B cell (primary cell): ENCODE results near the gene JAG1. TPM values are rescaled to one million over a fixed set of nuclear protein-coding genes. Genes with fewer than 3 reads are reported as not detected.

Source experiments
- ATAC-seq: fragments of 200-7000 bp; cut with Tn5 transposase; one replicate; pipeline ENCODE4 v1.10.0; 2021; ENCODE audit warnings: low read depth, mild to moderate bottlenecking, moderate number of reproducible peaks, moderate library complexity
- CTCF ChIA-PET: fragments of 350-600 bp; sonication (Branson Sonifier 250); formaldehyde crosslinking; loops from one replicate; lab custom pipeline; 2021; ENCODE audit warnings: antibody characterized with exemption, inconsistent platforms; lab: Charles Lee
- POLR2A ChIA-PET: fragments of 350-600 bp; sonication (Branson Sonifier 250); formaldehyde crosslinking; loops from one replicate; lab custom pipeline; 2021; ENCODE audit warnings: antibody characterized with exemption; lab: Charles Lee
- DNase-seq: peaks from one replicate; pipeline ENCODE4 v3.0.0; 2013
- H2AFZ ChIP-seq: 2 replicates; pipeline ENCODE4 v1.6.1; 2012; ENCODE audit warnings: mild to moderate bottlenecking, low read depth, low read length; ENCODE audit not compliant: insufficient read depth, poor library complexity, severe bottlenecking
- H3K27ac ChIP-seq, 2 donors: 1 replicate in 1 of 2; 2 replicates in 1 of 2; pipeline ENCODE4 v1.5.1; 2012 to 2013; ENCODE audit warnings: low read length in 2 of 2, mild to moderate bottlenecking in 2 of 2, moderate library complexity in 1 of 2
- H3K27me3 ChIP-seq, 4 experiments: fragments of 200-600 bp in 1 of 4; sonication (generic) in 1 of 4; replicated peaks in 1 of 4; 1 replicate in 2 of 4; 2 replicates in 2 of 4; pipeline versions ENCODE4 v1.6.1 to v1.7.0; 2013 to 2016; ENCODE audit warnings: low read length in 3 of 4, mild to moderate bottlenecking in 2 of 4, mixed read lengths in 1 of 4, moderate library complexity in 1 of 4; ENCODE audit not compliant: insufficient read depth in 4 of 4, control insufficient read depth in 3 of 4; ENCODE audit errors: control extremely low read depth in 1 of 4
- H3K36me3 ChIP-seq, 2 experiments: replicated peaks in 1 of 2; 1 replicate in 1 of 2; 2 replicates in 1 of 2; pipeline versions ENCODE4 v1.6.1 to v1.7.1; 2013; ENCODE audit warnings: low read length in 1 of 2; ENCODE audit not compliant: insufficient read depth in 2 of 2, control insufficient read depth in 1 of 2; ENCODE audit errors: control extremely low read depth in 1 of 2, extremely low read depth in 1 of 2
- H3K4me1 ChIP-seq, 2 donors: fragments of 200-600 bp in 1 of 2; sonication (generic) in 1 of 2; 1 replicate in 1 of 2; 2 replicates in 1 of 2; pipeline versions ENCODE4 v1.5.1 to v1.6.1; 2013 to 2017; ENCODE audit warnings: low read length in 2 of 2; ENCODE audit not compliant: control insufficient read depth in 2 of 2, insufficient read depth in 2 of 2
- H3K4me2 ChIP-seq: replicated peaks from 2 replicates; pipeline ENCODE3; 2012; ENCODE audit warnings: mild to moderate bottlenecking, low read depth, low read length; ENCODE audit not compliant: poor library complexity, severe bottlenecking
- H3K4me3 ChIP-seq, 5 experiments: fragments of 200-600 bp in 1 of 5; sonication (generic) in 1 of 5; 1 replicate in 3 of 5; 2 replicates in 2 of 5; pipeline versions ENCODE4 v1.5.1 to v1.7.0; 2011 to 2016; ENCODE audit warnings: low read length in 4 of 5, mild to moderate bottlenecking in 4 of 5, low read depth in 2 of 5, control low read depth in 1 of 5, moderate library complexity in 1 of 5; ENCODE audit not compliant: insufficient read depth in 1 of 5; ENCODE audit errors: control extremely low read depth in 1 of 5, extremely low read depth in 1 of 5
- H3K79me2 ChIP-seq: fragments of 200-600 bp; sonication (generic); one replicate; pipeline ENCODE4 v1.6.0; 2016; ENCODE audit warnings: low read length; ENCODE audit not compliant: control insufficient read depth, insufficient read depth
- H3K9ac ChIP-seq: fragments of 200-600 bp; sonication (generic); 2 replicates; pipeline ENCODE4 v1.6.1; 2017; ENCODE audit warnings: mild to moderate bottlenecking, low read length, moderate library complexity
- H3K9me3 ChIP-seq, 3 donors: one replicate each; pipeline versions ENCODE4 v1.6.1 to v1.7.1; 2013; ENCODE audit warnings: low read length in 2 of 3; ENCODE audit not compliant: control insufficient read depth in 2 of 3, insufficient read depth in 1 of 3; ENCODE audit errors: control extremely low read depth in 1 of 3
- H4K20me1 ChIP-seq: 2 replicates; pipeline ENCODE4 v1.6.0; 2012; ENCODE audit warnings: mild to moderate bottlenecking, low read length; ENCODE audit not compliant: insufficient read depth, control insufficient read depth, poor library complexity, severe bottlenecking
- H3K27ac Mint-ChIP-seq: one replicate; pipeline ENCODE4 v1.8.0; 2021; ENCODE audit warnings: mixed read lengths
- H3K27me3 Mint-ChIP-seq: one replicate; pipeline ENCODE4 v1.8.0; 2021; ENCODE audit warnings: mixed read lengths
- H3K4me1 Mint-ChIP-seq: one replicate; pipeline ENCODE4 v1.8.0; 2021; ENCODE audit warnings: mixed read lengths
- H3K4me3 Mint-ChIP-seq: one replicate; pipeline ENCODE4 v1.8.0; 2021; ENCODE audit warnings: mixed read lengths
- H3K9me3 Mint-ChIP-seq: one replicate; pipeline ENCODE4 v1.8.0; 2022; ENCODE audit warnings: mixed read lengths; ENCODE audit not compliant: insufficient read depth
- CTCF ChIP-seq: fragments of 200-600 bp; IDR thresholded peaks from one replicate; pipeline ENCODE4 v1.8.0; 2022; ENCODE audit warnings: antibody characterized with exemption, mild to moderate bottlenecking
- EZH2 ChIP-seq: IDR thresholded peaks from 2 replicates; pipeline ENCODE4 v1.6.1; 2012; ENCODE audit warnings: borderline replicate concordance, low read depth, mild to moderate bottlenecking, moderate library complexity, low read length; ENCODE audit not compliant: insufficient read depth, poor library complexity, severe bottlenecking
- WGBS: methylation state at CpG from one replicate; pipeline ENCODE4 v1.1.5; 2013; ENCODE audit warnings: missing lambda C conversion rate; ENCODE audit not compliant: insufficient coverage; 5-methylcytosine and 5-hydroxymethylcytosine counted together
- intact Hi-C: fragments of 100-400 bp; cut with micrococcal nuclease; formaldehyde crosslinking; loops from one replicate; pipeline ENCODE4 v1.10.0; 2022
- polyA plus RNA-seq: library from polyadenylated mRNA; depleted of rRNA; stranded (reverse); fragments of >200 nt; gene quantifications from 2 replicates; pipeline ENCODE4 v1.2.3, GENCODE V29; 2012
- total RNA-seq, 2 donors: library from RNA; stranded (reverse); fragments of 120-200 nt in 1 of 2; gene quantifications; 1 replicate in 1 of 2; 2 replicates in 1 of 2; pipeline versions ENCODE4 v1.2.3 to v1.2.4, GENCODE V29; 2013 to 2022

JAG1 gene
- total and polyA plus RNA-seq, 2 donors (not counting 1 experiment from before 2014, with no cell fraction given) = not detected

GRCh38 chr20:10647471-10647870 is 26.3 kb downstream of the JAG1 start:
- ATAC-seq = no peak

GRCh38 chr20:10646886-10647420 is 26.8 kb downstream of the JAG1 start:
- POLR2A ChIA-PET = no interaction called here
- Histone ChIP-seq H3K27ac (no peak overlapping the region), H3K79me2 (no peaks in the 10 kb centered on the region), H3K27me3 (peaks cover 0 to 2% (median 0%) of the 10 kb centered on the region in 4 experiments), H3K4me2 (no peak overlapping the region), H3K9me3 (no peaks in the 10 kb centered on the region), H4K20me1 (no peaks in the 10 kb centered on the region), H2AFZ (no peak overlapping the region), H3K4me1 (no peaks in the 10 kb centered on the region), H3K9ac (no peak overlapping the region), H3K4me3 (no peak overlapping the region), H3K36me3 (no peaks in the 10 kb centered on the region)
- no peaks in the 10 kb centered on the region for H3K9me3 Mint-ChIP-seq
- intact Hi-C loops = no loop called here
- H3K27ac Mint-ChIP-seq = no peak overlapping the region
- H3K4me1 Mint-ChIP-seq = no peaks in the 10 kb centered on the region
- 94% methylated on average over 9 of the region's 9 CpGs for WGBS
- DNase-seq (no peak), ATAC-seq (no peak)
- TF ChIP-seq EZH2 = no peak
- no peak for TF ChIP-seq CTCF
- peaks cover 24% of the 10 kb centered on the region for H3K27me3 Mint-ChIP-seq
- H3K4me3 Mint-ChIP-seq = no peak overlapping the region
- CTCF ChIA-PET = no interaction called here

More at GRCh38 chr20:10647471-10647870, 26.3 kb downstream of the JAG1 start:
- Histone ChIP-seq H3K27me3 (peaks cover 0 to 6% (median 0%) of the 10 kb centered on the region in 4 experiments), H3K4me3 (no peak overlapping the region), H3K79me2 (no peaks in the 10 kb centered on the region), H3K27ac (no peak overlapping the region), H3K36me3 (no peaks in the 10 kb centered on the region), H3K9me3 (no peaks in the 10 kb centered on the region), H3K4me1 (no peaks in the 10 kb centered on the region), H4K20me1 (no peaks in the 10 kb centered on the region), H3K4me2 (no peak overlapping the region), H3K9ac (no peak overlapping the region), H2AFZ (no peak overlapping the region)
- TF ChIP-seq CTCF = no peak
- TF ChIP-seq EZH2 = no peak
- DNase-seq = no peak
- intact Hi-C loops = no loop called here
- Mint-ChIP-seq H3K4me1 (no peaks in the 10 kb centered on the region), H3K9me3 (no peaks in the 10 kb centered on the region), H3K4me3 (no peak overlapping the region), H3K27me3 (peaks cover 27% of the 10 kb centered on the region), H3K27ac (no peak overlapping the region)
- POLR2A ChIA-PET = no interaction called here
- CTCF ChIA-PET = no interaction called here
- WGBS = 57% methylated on average over 4 of the region's 9 CpGs
